GM19468 (cell line): ENCODE measurements around the gene MDM1.

Source experiments
- ATAC-seq: cut with Tn5 transposase; IDR thresholded peaks from one replicate; pipeline ENCODE4 v1.9.1; 2021; ENCODE audit warnings: mild to moderate bottlenecking, moderate library complexity, moderate number of reproducible peaks; ENCODE audit not compliant: unreplicated experiment; ENCODE audit errors: extremely low read depth

Gene MDM1

DNA sequence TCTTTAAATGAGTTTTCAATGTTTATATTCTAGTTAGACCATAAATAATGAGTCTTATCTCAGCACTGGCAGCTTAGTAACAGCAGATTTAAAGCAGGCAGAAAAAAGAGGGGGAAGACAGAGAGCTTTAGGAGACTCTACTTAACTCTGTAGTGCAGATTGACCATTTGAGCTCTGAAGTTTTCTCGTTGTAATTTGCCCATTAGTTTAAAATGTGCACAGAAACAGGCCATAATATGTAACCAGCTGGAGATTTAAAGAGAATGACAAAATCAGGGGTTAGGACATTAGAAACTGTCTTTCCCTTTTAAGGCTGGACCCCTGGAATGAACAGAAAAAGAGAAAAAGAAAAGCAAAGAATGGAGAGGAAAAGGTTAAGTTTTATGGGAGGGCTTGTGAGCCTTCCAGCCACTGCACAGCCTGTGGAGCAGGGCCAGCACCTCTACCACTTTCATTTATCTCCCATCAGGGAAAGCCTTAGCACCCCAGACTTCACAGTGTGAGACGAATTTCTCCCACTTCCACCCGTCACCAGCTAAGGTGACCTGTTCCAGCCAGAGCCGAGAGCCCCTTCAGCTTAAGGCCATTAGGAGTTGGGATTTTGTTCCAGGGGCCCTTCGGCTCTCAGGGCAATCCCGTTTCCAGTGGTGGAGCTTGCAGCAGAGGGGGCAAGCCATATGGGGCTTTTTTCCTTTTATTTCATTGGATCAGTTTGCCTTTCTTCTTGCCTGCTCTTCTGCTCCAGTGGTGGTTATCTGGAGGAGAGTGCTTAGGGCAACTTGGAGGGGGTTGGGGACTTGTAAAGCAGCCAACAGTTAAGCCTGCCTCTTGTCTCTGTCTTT is 86.8 kb downstream of the MDM1 start:
- no peak for ATAC-seq
